A549 (cell line): ENCODE data around the gene ZNF700.

Source experiments
- CHD2 ChIP-seq: fragments of 150-350 bp; IDR thresholded peaks from 2 replicates; pipeline ENCODE4 v1.6.1; 2014; ENCODE audit warnings: low read length; ENCODE audit not compliant: partially characterized antibody
- EP300 ChIP-seq, 2 experiments: fragments of >200 bp; sonication (Bioruptor Twin); formaldehyde crosslinking; IDR thresholded peaks; 2 replicates in 1 of 2; 3 replicates in 1 of 2; pipeline ENCODE4 v1.6.1; 2016 to 2017
- FOXS1 ChIP-seq: fragments of 250-450 bp; sonication (Bioruptor Pico); IDR thresholded peaks from 2 replicates; pipeline ENCODE4 v1.5.0; 2020; ENCODE audit warnings: mild to moderate bottlenecking, moderate library complexity
- RARB ChIP-seq: fragments of 250-450 bp; sonication (Bioruptor Pico); IDR thresholded peaks from 2 replicates; pipeline ENCODE4 v1.8.0; 2021; ENCODE audit warnings: mild to moderate bottlenecking, moderate library complexity
- TF ChIP-seq, protein P1 (sequence below): fragments of >200 bp; sonication (Bioruptor Twin); formaldehyde crosslinking; IDR thresholded peaks from 3 replicates; pipeline ENCODE4 v1.5.1; 2016
- TF ChIP-seq, protein P2 (sequence below): fragments of >200 bp; sonication (Bioruptor Twin); formaldehyde crosslinking; IDR thresholded peaks from 3 replicates; pipeline ENCODE4 v1.6.1; 2016

GRCh38 chr19:11987405-11988281 lies 62.7 kb downstream of the ZNF700 start:
- TF ChIP-seq, protein P1, sequence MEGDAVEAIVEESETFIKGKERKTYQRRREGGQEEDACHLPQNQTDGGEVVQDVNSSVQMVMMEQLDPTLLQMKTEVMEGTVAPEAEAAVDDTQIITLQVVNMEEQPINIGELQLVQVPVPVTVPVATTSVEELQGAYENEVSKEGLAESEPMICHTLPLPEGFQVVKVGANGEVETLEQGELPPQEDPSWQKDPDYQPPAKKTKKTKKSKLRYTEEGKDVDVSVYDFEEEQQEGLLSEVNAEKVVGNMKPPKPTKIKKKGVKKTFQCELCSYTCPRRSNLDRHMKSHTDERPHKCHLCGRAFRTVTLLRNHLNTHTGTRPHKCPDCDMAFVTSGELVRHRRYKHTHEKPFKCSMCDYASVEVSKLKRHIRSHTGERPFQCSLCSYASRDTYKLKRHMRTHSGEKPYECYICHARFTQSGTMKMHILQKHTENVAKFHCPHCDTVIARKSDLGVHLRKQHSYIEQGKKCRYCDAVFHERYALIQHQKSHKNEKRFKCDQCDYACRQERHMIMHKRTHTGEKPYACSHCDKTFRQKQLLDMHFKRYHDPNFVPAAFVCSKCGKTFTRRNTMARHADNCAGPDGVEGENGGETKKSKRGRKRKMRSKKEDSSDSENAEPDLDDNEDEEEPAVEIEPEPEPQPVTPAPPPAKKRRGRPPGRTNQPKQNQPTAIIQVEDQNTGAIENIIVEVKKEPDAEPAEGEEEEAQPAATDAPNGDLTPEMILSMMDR = no peak
- TF ChIP-seq RARB (CRISPR knock-in tag) (no peak), CHD2 (no peak), EP300 (IDR thresholded peaks at IDR 0.05) (no peak), FOXS1 (no peak)
- TF ChIP-seq, protein P2, sequence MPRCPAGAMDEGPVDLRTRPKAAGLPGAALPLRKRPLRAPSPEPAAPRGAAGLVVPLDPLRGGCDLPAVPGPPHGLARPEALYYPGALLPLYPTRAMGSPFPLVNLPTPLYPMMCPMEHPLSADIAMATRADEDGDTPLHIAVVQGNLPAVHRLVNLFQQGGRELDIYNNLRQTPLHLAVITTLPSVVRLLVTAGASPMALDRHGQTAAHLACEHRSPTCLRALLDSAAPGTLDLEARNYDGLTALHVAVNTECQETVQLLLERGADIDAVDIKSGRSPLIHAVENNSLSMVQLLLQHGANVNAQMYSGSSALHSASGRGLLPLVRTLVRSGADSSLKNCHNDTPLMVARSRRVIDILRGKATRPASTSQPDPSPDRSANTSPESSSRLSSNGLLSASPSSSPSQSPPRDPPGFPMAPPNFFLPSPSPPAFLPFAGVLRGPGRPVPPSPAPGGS = no peak
